Transverse colon (tissue), 4 donors: ENCODE data around the gene RPS6KC1.

Experiments
- POLR2AphosphoS5 ChIP-seq, 3 donors: sonication (generic); formaldehyde crosslinking; IDR thresholded peaks; one replicate each; pipeline ENCODE4 v1.6.1; 2016; ENCODE audit warnings: antibody characterized with exemption in 3 of 3
- TF ChIP-seq, protein P1 (sequence below), 5 experiments: fragments of 200-600 bp in 3 of 5; fragments of 450-650 bp in 2 of 5; sonication (generic) in 3 of 5; IDR thresholded peaks; 1 replicate in 2 of 5; 2 replicates in 3 of 5; pipeline ENCODE4 v1.5.1; 2016 to 2017; ENCODE audit warnings: antibody characterized with exemption in 5 of 5, inconsistent platforms in 3 of 5, mild to moderate bottlenecking in 2 of 5, moderate library complexity in 1 of 5

DNA sequence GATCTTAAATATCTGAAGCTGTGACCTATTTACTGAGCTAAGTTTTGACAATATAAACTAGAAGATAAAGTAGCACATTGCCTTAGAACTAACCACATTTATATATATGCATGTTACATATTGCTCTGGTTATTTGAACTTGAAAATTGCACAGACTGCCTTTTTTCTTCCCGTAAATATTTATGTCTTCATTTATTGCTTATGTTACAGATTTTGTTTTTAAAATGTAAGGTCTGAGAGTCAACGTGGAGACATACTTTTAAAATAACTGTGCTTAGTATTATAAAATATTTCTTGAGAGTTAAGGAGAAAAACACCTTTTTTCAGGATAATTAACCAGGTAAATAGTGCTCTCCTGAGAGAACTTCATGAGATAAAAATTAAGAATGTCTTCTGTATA, 3.1 kb downstream of the RPS6KC1 start:
- no peak for TF ChIP-seq POLR2AphosphoS5 (IDR thresholded peaks at IDR 0.05)
- TF ChIP-seq, protein P1, sequence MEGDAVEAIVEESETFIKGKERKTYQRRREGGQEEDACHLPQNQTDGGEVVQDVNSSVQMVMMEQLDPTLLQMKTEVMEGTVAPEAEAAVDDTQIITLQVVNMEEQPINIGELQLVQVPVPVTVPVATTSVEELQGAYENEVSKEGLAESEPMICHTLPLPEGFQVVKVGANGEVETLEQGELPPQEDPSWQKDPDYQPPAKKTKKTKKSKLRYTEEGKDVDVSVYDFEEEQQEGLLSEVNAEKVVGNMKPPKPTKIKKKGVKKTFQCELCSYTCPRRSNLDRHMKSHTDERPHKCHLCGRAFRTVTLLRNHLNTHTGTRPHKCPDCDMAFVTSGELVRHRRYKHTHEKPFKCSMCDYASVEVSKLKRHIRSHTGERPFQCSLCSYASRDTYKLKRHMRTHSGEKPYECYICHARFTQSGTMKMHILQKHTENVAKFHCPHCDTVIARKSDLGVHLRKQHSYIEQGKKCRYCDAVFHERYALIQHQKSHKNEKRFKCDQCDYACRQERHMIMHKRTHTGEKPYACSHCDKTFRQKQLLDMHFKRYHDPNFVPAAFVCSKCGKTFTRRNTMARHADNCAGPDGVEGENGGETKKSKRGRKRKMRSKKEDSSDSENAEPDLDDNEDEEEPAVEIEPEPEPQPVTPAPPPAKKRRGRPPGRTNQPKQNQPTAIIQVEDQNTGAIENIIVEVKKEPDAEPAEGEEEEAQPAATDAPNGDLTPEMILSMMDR (IDR thresholded peaks at IDR 0.05), result no peak
